ENCODE measurements around the gene MSI2.

Gene MSI2

GRCh38 chr17:57715981-57716380 lies 459.7 kb downstream of the MSI2 start:
- no peak for FAIRE-seq

GRCh38 chr17:57718878-57719277 lies 462.6 kb downstream of the MSI2 start:
- no peak for FAIRE-seq

GRCh38 chr17:57720386-57721035 lies 464.2 kb downstream of the MSI2 start:
- no peak for FAIRE-seq

- no peak for FAIRE-seq
These were observed 465.8 kb downstream of the MSI2 start for GRCh38 chr17:57721967-57722703.

GRCh38 chr17:57722704-57723043 lies 466.4 kb downstream of the MSI2 start:
- no peak for FAIRE-seq

- no peak for FAIRE-seq
These were observed 467.2 kb downstream of the MSI2 start for GRCh38 chr17:57723427-57724025.

GRCh38 chr17:57724026-57724728 lies 467.9 kb downstream of the MSI2 start:
- FAIRE-seq, result no peak

GRCh38 chr17:57724729-57725125 lies 468.4 kb downstream of the MSI2 start:
- FAIRE-seq, result no peak

- no peak for FAIRE-seq
These were observed 470.0 kb downstream of the MSI2 start for GRCh38 chr17:57726213-57726790.

GRCh38 chr17:57726838-57727237 lies 470.5 kb downstream of the MSI2 start:
- FAIRE-seq, result no peak

- no peak for FAIRE-seq
These were observed 471.4 kb downstream of the MSI2 start for GRCh38 chr17:57727630-57728175.

- no peak for FAIRE-seq
These were observed 473.8 kb downstream of the MSI2 start for GRCh38 chr17:57730026-57730701.

- FAIRE-seq, result no peak
These were observed 475.7 kb downstream of the MSI2 start for GRCh38 chr17:57732062-57732461.

- no peak for FAIRE-seq
These were observed 476.8 kb downstream of the MSI2 start for GRCh38 chr17:57733085-57733484.

Measured in islet of Langerhans (tissue), 1 donor.